ENCODE data around the gene LRRC8D.

DNA sequence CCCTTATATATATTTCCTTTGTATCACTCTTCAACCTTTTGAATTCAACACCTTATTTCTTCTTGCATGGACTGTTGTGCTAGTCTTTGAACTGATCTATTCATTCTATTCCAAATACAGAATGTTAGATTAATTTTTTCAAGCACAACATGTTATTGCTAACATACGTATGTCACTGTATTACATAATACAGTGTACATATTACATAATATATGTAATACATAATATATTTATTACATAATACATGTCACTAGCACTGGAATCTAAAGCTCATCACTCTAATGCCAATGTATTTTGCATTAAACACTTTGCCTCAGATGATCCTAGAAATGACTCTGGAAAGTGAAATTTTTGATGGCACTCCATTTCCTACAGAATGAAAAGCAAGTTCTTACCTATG lies 59.8 kb downstream of the LRRC8D start:
- TF ChIP-seq EP300 (IDR thresholded peaks at IDR 0.05; ENCODE audit: low read length) = no peak
- no peak for TF ChIP-seq SIN3A (IDR thresholded peaks at IDR 0.05; ENCODE audit: borderline replicate concordance in 2 of 2, control insufficient read depth in 1 of 2, low read depth in 2 of 2, low read length in 2 of 2)
- no peak for TF ChIP-seq MAZ (CRISPR knock-in tag; conservative IDR thresholded peaks at IDR 0.05 in 1 of 2, IDR thresholded peaks at IDR 0.05 in 1 of 2)
- no peak for TF ChIP-seq NRF1 (conservative IDR thresholded peaks at IDR 0.05 in 1 of 2, IDR thresholded peaks at IDR 0.05 in 1 of 2)
- TF ChIP-seq, protein P1, sequence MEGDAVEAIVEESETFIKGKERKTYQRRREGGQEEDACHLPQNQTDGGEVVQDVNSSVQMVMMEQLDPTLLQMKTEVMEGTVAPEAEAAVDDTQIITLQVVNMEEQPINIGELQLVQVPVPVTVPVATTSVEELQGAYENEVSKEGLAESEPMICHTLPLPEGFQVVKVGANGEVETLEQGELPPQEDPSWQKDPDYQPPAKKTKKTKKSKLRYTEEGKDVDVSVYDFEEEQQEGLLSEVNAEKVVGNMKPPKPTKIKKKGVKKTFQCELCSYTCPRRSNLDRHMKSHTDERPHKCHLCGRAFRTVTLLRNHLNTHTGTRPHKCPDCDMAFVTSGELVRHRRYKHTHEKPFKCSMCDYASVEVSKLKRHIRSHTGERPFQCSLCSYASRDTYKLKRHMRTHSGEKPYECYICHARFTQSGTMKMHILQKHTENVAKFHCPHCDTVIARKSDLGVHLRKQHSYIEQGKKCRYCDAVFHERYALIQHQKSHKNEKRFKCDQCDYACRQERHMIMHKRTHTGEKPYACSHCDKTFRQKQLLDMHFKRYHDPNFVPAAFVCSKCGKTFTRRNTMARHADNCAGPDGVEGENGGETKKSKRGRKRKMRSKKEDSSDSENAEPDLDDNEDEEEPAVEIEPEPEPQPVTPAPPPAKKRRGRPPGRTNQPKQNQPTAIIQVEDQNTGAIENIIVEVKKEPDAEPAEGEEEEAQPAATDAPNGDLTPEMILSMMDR (IDR thresholded peaks at IDR 0.05 in 2 of 3, conservative IDR thresholded peaks at IDR 0.05 in 1 of 3; ENCODE audit: insufficient read depth in 2 of 3, low read depth in 1 of 3, low read length in 3 of 3) = no peak
